Nephron (organoid): ENCODE results near the gene TDRD10.

ENCODE experiments used
- H3K27ac Mint-ChIP-seq, 3 experiments: 2 replicates each; pipeline ENCODE4 v1.8.0; 2020; ENCODE audit warnings: mixed read lengths in 3 of 3, mild to moderate bottlenecking in 2 of 3, moderate library complexity in 1 of 3
- H3K27me3 Mint-ChIP-seq: 2 replicates; pipeline ENCODE4 v1.8.0; 2021; ENCODE audit warnings: low read depth, mild to moderate bottlenecking, moderate library complexity, mixed read lengths
- H3K36me3 Mint-ChIP-seq: 2 replicates; pipeline ENCODE4 v1.8.0; 2020; ENCODE audit warnings: low read depth, mixed read lengths
- H3K4me1 Mint-ChIP-seq: 2 replicates; pipeline ENCODE4 v1.8.0; 2020; ENCODE audit warnings: mixed read lengths
- H3K4me3 Mint-ChIP-seq, 3 experiments: 2 replicates each; pipeline ENCODE4 v1.8.0; 2020; ENCODE audit warnings: mild to moderate bottlenecking in 3 of 3, mixed read lengths in 3 of 3, moderate library complexity in 2 of 3
- H3K9me3 Mint-ChIP-seq: 2 replicates; pipeline ENCODE4 v1.8.0; 2020; ENCODE audit warnings: mixed read lengths
- TF ChIP-seq, protein P1 (sequence below), 3 experiments: fragments of 200-600 bp; sonication (generic); IDR thresholded peaks; one replicate each; pipeline ENCODE4 v1.5.0; 2021; ENCODE audit warnings: antibody characterized with exemption in 3 of 3; ENCODE audit not compliant: unreplicated experiment in 3 of 3

Gene TDRD10

DNA sequence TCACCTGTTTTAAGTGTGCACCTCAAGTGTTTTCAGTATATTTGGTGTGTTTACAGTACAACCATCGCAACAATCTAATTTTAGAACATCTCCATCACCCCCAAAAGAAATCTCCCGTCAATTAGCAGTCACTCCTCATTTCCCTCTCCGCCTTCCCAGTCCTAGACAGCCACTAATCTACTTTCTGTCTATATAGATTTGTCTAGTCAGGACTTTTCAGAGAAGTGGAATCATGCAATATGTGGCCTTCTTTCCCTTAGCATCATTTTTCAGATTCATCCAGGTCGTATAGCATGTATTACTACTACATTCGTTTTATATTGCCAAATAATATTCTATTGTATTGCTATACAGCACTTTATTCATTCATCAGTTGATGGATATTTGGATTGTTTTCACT, 1.9 kb downstream of the TDRD10 start:
- Mint-ChIP-seq H3K36me3 (peaks cover 4% of the 10 kb centered on the region), H3K4me1 (no peaks in the 10 kb centered on the region), H3K4me3 (peak overlapping the region; percentile 31 to 68 (median 66)), H3K27ac (no peak overlapping the region), H3K9me3 (peaks cover 15% of the 10 kb centered on the region), H3K27me3 (peaks cover 90% of the 10 kb centered on the region)
- TF ChIP-seq, protein P1, sequence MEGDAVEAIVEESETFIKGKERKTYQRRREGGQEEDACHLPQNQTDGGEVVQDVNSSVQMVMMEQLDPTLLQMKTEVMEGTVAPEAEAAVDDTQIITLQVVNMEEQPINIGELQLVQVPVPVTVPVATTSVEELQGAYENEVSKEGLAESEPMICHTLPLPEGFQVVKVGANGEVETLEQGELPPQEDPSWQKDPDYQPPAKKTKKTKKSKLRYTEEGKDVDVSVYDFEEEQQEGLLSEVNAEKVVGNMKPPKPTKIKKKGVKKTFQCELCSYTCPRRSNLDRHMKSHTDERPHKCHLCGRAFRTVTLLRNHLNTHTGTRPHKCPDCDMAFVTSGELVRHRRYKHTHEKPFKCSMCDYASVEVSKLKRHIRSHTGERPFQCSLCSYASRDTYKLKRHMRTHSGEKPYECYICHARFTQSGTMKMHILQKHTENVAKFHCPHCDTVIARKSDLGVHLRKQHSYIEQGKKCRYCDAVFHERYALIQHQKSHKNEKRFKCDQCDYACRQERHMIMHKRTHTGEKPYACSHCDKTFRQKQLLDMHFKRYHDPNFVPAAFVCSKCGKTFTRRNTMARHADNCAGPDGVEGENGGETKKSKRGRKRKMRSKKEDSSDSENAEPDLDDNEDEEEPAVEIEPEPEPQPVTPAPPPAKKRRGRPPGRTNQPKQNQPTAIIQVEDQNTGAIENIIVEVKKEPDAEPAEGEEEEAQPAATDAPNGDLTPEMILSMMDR (IDR thresholded peaks at IDR 0.05; ENCODE audit: unreplicated experiment in 3 of 3) = no peak

DNA sequence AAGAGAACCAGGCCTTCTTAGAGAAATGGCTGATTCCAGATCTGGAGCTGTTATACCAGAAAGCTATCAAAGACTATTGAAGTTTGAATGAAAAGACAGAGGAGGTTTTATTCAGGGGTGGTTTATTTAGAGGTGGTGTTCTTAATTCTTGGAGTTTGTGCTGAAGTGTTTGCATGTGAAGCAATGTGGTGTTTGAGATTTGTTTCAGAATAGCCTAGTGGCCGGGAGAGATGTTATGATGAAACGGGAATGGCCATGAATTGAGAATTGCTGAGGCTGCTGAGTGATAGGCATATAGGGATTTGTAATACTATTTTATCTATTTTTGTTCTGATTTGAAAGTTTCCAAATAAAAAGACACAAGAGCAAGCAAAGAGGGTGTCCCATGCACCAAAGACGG, 10.7 kb downstream of the TDRD10 start:
- TF ChIP-seq, protein P1 (IDR thresholded peaks at IDR 0.05; ENCODE audit: unreplicated experiment in 3 of 3) = no peak

DNA sequence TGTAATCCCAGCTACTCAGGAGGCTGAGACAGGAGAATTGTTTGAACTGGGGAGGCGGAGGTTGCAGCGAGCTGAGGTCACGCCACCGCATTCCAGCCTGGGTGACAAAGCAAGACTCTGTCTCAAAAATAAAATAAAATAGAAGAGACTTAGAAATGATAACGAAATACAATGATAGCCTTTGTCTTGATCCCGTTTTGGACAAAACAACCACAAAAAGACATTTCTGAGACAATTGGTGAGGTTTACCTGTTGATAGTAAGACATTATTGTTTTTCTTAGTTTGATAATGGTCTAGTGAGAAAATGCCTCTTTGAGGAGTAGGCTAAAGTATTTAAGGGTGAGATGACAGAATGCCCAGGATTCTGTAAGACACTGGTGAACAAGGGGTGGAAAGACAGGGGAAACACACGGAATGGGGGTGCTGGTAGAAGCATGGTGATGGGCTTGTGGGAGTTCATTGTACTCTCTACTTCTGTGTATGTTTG, 12.1 kb downstream of the TDRD10 start:
- no peaks in the 10 kb centered on the region for H3K36me3 Mint-ChIP-seq
- TF ChIP-seq, protein P1 (IDR thresholded peaks at IDR 0.05; ENCODE audit: unreplicated experiment in 3 of 3) = no peak
- no peaks in the 10 kb centered on the region for H3K9me3 Mint-ChIP-seq
- H3K4me3 Mint-ChIP-seq = no peak overlapping the region
- H3K27ac Mint-ChIP-seq = no peak overlapping the region
- H3K4me1 Mint-ChIP-seq = no peaks in the 10 kb centered on the region
- peaks cover 31% of the 10 kb centered on the region for H3K27me3 Mint-ChIP-seq

More for the DNA sequence above, 10.7 kb downstream of the TDRD10 start:
- H3K27ac Mint-ChIP-seq = no peak overlapping the region
- H3K4me1 Mint-ChIP-seq = no peaks in the 10 kb centered on the region
- H3K36me3 Mint-ChIP-seq = no peaks in the 10 kb centered on the region
- no peak overlapping the region for H3K4me3 Mint-ChIP-seq
- H3K27me3 Mint-ChIP-seq = peaks cover 43% of the 10 kb centered on the region
- H3K9me3 Mint-ChIP-seq = no peaks in the 10 kb centered on the region

DNA sequence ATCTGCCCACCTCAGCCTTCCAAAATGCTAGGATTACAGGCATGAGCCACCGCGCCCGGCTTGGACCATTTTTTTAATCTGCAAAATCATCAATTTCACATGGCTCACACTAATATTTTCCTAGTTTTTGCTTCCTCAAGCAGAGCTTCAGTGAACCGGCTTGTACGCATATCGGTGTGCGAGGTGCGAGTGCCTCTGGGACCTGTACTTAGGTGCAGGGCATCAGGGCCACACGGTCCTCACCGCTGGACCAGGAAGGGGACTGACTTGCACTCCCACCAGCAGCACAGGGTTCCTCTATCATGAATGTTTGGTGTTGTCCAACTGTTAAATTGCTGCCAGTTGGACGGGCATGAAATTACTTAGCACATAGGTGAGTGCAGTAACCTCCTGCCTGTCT, 15.6 kb downstream of the TDRD10 start:
- Mint-ChIP-seq H3K36me3 (no peaks in the 10 kb centered on the region), H3K27ac (no peak overlapping the region), H3K4me1 (peaks cover 5% of the 10 kb centered on the region), H3K4me3 (no peak overlapping the region), H3K27me3 (peaks cover 27% of the 10 kb centered on the region), H3K9me3 (no peaks in the 10 kb centered on the region)
- TF ChIP-seq, protein P1 (IDR thresholded peaks at IDR 0.05; ENCODE audit: unreplicated experiment in 3 of 3) = no peak

DNA sequence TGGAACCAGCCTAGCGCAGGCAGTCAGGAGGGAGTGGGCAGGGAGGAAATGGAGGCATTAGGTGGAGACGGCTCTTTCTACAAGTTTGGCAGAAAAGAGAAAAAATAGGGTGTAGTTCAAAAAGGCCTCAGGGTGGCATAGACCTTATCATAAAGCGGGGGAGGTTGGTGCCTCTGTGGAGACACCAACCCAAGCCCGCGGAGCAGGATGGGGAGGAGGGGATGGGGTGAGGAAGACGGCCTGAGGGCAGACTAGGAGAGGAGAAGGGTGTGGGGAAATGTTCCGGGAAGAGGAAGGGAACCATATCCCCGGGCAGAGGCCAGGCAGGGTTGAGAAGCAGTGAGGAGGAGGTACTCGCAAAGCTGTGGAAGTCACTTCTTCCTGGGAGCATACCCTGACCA, 17.6 kb downstream of the TDRD10 start:
- Mint-ChIP-seq H3K27ac (no peak overlapping the region), H3K9me3 (no peaks in the 10 kb centered on the region), H3K4me1 (peaks cover 5% of the 10 kb centered on the region), H3K36me3 (no peaks in the 10 kb centered on the region), H3K4me3 (no peak overlapping the region), H3K27me3 (peaks cover 27% of the 10 kb centered on the region)
- TF ChIP-seq, protein P1 (IDR thresholded peaks at IDR 0.05; ENCODE audit: unreplicated experiment in 3 of 3) = no peak

DNA sequence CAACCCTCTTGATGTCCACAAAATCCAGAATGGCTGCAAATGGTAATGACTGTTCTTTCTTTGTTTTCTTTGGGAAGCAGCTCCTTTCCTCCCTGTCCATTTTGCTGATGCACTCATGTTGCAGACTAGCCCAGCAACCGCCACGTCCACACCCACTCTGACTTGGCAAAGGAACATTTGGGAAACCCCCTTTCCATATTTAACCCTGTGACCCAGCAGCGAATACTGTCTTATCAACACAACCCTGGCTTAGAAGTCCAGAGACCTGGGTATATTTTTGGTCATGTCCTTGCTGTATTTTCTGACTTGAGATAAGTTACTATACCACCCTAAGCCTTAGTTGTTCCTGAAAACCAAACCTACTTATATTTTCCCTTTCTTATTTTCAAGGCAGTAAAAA, 18.3 kb downstream of the TDRD10 start:
- peaks cover 22% of the 10 kb centered on the region for H3K27me3 Mint-ChIP-seq
- no peak overlapping the region for H3K4me3 Mint-ChIP-seq
- peak overlapping the region in 1 of 3 experiments; percentile 76 for H3K27ac Mint-ChIP-seq
- H3K36me3 Mint-ChIP-seq = no peaks in the 10 kb centered on the region
- TF ChIP-seq, protein P1 (IDR thresholded peaks at IDR 0.05; ENCODE audit: unreplicated experiment in 3 of 3) = no peak
- H3K4me1 Mint-ChIP-seq = peaks cover 5% of the 10 kb centered on the region
- H3K9me3 Mint-ChIP-seq = no peaks in the 10 kb centered on the region
